NCI-H2171 (cell line): Measurements from ENCODE around the gene DAAM2.

Experiments used
- DNase-seq: peaks from one replicate; lab custom pipeline; 2025; lab: John Stamatoyannopoulos, UW

The DAAM2 gene

DNA sequence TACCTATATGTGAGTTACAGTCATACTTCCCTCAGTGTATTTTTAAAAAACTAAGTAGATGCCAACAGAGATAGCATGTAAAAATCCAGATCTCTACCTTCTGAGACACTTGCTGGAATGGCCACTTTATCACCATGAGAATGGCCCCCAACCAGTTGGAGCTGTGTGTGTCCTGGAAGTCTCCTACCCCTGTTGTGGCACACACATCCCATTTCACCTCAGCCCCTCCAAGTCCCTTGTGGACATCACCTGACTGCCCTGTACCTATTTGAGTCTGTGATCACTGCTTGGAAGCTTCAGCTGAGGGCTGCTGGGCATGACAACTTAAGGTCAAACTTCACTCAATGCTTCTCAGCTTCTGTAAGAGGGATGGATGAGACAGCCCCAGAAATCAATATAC is 118.0 kb downstream of the DAAM2 start:
- no peak for DNase-seq

DNA sequence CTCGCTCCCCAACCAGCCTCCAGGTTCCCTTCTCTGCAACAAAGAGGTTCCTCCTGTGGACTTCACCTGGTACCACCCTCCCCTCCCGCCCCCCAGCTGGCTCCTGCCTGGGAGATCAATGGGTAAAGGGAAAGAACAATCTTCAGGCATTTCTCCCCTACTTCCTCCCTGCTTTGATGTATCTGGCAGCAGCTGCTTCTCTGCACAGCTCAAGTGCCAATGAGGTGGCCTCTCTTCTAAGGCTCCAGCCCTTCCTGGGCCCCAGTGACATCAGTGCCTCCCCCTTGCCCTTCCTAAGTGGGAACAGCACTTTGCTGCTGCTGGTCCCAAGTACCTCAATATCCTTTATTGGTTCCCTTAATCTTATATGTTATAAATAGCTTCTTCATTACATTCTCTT is 118.6 kb downstream of the DAAM2 start:
- no peak for DNase-seq

DNA sequence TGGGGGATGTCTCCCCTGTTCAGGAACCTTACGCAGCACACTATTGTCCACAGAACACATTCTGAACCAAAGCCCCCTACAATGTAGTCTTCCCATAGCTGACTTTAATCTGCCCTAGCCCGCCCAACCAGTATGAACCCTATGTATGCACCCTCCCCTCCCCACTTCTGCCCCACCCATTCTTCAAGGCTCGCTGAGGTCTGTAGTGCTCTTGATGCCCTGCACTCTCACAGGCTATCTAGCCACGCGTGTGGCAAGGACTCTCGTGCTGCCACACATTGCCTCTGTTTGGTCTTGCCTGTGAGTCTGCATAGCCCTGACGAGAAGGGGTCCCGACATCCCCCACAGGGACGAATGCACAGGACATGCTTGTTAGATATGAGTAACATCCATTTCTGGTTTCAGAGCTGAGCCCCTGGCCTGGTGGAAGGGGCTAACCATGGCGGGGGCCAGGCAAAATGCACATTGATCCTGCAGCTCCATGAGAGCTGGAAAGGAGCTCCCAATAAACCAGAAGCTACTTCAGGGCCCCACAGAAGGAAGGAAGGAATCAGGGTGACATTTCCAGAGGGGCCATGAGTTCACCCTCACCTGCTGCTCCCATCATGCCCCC is 119.4 kb downstream of the DAAM2 start:
- no peak for DNase-seq

DNA sequence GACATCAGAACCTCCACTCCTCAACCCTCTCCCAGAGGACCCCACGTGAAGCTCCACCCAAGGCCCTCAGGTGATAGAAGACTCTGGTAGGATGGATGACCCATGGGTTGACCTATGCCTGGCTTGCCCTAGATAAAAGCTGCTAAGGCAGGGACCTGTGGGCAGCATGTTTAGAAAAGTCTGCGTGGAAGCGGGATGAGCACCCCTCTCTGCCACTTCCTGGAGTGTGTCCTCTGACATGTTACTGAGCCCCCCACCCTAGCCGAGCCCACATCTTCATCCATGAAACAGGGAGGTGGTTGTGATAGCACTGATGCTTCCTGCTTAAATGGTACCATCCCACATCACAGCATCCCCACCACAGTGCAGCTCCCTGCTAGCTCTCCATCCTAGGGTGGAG is 120.3 kb downstream of the DAAM2 start:
- no peak for DNase-seq

DNA sequence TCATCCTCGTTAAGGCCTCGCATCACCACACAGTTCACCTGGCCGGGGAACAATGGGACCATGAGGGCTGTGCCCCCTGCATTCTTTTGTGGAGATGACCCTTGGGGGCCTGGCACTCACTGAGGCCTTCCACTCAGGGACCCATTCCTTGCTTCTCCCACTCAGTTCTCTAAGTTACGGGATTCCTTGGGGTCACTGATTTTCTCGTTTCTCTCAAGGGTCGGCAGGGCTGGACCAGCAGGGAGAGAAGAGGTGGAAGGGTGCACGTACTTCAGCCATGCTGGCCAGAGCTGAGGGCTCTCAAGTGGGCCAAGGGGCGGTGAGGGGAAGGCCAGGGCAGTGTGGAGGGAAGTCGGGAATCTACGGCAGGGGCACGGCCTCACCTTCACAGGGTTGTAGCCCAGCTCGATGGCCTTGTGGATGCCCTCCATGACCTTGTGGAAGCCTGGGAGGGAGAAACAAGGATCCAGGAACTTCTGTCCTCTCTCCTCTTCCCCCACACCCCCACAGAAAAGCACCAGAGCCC is 121.3 kb downstream of the DAAM2 start:
- no peak for DNase-seq

DNA sequence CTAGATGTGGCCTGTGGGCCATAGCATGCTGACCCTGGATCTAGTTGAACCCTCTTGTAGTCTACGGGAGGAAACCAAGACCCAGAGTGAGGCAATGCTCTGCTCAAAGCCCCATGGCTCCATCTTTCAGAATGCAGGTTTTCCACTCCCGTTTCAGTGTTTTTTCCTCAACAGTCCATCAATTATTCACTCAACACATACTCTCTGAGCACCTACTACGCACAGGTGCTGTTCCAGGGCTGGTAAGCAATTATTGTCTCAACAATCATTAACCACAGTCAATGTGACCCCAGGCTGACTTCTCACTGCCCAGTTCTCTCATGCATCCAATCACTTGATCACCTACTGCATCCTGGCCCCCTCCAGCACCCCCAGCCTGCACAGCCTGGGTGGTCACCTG is 122.1 kb downstream of the DAAM2 start:
- DNase-seq: no peak

DNA sequence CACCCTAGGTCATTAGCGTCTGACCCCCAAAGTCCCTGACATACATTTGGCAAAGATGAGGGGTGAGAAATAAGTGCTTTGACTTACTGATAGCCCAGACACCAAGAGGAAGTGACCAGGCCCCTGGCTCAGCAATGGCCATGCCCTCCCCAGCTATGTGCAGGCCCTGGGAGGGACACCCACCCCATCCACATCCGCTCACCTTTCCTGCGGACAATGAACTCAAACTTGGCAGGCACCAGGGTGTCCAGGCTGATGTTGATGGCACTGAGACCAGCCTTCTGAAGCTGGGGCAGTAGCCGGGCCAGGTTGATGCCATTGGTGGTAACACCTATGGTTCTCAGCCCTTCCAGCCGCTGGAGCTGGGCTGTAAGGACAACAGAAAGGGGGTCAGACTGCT is 123.7 kb downstream of the DAAM2 start:
- DNase-seq: no peak

DNA sequence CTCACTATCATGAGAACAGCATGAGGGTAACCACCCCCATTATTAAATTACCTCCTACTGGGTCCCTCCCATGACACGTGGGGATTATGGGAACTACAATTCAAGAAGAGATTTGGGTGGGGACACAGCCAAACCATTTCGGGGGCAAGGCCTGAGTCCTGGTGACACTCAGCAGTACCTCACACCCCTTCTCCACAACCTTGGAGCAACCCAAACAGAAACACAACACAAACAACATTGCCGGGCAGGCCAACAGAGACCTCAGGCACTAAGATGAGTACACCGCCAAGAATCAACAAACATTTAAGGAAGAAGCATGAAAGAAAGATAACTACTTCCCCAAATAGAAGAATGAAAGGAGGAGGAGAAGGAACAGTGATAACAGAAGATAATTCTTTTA is 125.2 kb downstream of the DAAM2 start:
- DNase-seq: no peak

DNA sequence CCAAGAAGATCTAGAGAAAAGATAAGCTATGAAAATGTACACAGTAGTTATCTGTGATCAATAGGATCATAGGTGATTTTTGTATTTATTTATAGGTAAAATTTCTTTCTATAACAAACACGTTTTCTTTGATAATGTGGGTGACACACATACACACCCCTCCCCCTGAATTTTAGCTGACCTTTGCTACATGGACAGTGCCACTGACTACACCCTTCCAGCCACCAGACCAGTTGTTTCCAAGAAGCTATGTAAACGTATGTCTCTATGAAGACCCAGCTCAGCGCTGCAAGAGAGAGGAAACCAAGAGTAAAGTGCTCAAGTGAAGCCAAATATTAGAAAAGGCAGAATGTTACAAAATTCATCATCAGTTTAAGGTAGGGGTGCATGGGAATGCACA is 125.8 kb downstream of the DAAM2 start:
- DNase-seq: no peak

DNA sequence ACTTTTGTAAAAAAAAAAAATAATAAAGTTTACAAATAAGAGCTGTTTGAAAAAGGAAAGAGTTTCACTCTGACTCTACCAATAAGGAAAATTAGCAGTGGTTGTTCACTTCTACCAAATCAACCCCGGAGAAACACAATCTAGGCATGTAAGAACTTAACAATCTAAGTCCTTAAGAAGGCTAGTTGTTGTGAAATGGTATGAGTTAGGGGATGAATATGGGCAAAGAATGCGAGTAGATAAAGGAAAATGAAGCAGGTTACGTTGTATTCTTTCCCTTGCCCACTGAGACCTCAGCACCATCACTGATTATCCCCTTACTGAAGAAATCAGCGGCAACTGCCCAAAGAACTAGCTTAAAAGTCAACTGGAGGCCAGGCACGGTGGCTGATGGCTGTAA is 126.7 kb downstream of the DAAM2 start:
- no peak for DNase-seq

DNA sequence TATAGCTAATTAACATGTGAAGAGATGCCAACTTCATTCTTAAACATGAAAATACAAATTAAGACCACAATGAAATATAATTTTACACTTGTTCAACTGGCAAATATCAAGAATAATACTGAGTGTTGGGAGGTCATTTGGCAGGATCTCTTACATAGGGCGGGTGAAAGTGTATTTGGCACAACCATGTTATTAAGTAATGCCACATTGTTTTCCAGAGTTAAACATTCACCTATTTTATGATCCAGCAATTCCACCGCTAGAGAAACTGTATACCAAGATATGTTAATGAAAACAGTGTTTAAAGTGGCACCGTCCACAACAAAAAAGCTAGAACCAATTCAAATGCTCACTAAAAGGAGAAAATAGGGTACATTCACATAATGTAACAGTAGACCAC is 128.0 kb downstream of the DAAM2 start:
- DNase-seq: no peak

DNA sequence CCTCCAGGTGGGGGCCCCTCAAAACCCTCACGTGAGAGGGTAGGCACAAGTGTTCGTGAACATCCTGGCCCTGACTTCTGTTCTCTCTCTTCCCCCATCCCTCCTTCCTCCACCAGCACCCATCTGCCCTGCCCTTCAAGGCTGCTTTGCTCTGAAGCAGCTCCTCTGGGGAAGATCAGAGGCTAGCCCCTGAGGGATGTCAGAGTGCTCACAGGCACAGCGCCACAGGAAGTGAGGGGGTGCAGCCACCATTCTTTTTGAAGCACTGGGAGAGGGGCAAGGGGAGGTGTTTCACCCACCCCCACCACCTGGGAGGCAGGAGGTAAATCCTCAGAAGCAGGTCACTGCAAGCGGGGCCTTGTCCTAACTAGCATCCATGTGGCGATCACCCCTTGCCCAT is 130.6 kb downstream of the DAAM2 start:
- no peak for DNase-seq

DNA sequence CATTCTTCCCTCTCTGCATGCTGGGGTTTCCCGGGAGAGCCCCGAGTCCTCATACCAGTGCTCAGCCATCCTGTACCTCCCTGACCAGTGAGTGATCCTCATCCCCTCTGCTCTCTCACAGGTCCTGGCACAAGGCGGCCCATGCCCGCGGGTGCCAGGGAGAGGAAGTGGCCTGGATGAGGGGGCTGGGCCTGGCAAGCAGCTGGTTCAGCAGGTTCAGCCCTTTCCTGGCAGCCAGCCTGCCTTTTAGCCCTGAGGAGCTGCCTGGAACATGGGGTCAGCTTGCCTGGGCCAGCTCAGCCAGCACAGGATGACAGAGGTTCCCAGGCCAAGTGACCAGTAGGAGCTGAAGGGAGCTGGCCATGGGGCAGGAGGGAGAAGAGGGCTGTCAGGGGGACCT is 131.2 kb downstream of the DAAM2 start:
- DNase-seq: no peak

DNA sequence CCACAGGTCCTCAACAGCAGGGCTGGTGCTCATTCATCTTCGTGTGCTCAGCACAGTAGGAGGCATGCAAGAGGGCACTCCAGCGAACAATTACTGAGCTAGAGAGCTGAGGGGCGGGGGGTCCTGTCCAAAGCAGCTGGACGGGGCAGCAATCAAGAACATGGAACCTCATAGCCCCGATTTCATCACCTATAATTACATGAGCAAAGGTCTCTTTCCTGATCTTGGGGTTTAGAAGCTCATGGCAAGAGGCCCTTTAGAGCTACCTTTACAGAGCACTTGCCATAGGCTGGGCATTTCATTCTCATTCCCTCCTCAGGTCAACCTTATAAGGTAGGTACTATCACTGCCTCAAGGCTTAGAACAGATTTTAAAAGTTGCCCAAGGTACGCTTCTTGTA is 131.7 kb downstream of the DAAM2 start:
- no peak for DNase-seq

DNA sequence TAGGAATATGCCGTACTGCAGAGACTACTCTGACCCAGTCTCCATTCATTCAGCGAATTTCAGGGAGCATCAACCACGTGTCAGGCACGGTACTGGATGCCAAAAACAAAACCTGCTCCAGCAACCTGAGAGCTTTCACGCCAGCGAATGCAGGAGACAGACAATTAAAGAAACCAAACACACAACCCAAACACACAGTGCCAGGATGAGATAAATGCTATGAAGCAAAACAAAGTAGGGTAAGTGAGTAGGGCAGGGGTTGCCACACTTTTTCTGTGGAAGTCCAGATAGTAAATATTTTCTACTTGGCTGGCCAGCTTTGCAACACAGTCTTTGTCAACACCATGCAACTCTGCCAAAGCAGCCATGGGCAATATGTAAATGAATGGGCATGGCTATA is 132.1 kb downstream of the DAAM2 start:
- no peak for DNase-seq

DNA sequence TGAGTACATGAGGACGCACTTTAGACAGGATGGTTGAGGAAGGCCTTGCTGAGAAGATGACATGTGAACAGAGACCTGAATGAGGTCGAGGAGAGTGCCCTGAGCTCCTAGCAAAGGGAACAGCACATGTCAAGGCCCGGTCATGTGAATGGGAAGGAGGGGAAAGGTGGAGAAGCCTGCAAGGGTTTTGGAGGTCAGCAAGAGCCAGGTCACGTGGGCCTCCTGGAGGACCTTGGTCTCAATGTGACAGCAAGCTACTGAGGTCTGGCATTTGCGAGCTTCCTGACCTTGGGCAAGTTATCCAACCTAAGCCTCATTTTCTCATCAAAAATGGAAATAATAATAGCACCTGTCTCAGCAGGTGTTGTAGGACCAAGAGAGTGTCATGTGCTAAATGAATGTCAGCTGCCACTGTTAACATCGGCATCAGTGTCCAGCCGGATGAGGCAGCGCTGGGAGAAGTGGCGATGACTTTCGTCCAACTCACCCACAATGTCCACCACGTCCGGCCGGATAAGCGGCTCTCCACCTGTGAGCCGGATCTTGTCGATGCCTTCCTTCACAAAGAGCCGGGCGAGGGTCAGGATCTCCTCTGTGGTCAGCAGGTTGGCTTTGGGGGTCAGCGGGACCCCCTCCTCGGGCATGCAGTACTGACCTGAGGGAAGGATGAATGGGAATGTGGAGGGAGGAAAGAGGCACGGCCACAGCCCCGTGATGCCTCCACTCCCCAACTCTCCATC is 133.2 kb downstream of the DAAM2 start:
- DNase-seq: no peak

DNA sequence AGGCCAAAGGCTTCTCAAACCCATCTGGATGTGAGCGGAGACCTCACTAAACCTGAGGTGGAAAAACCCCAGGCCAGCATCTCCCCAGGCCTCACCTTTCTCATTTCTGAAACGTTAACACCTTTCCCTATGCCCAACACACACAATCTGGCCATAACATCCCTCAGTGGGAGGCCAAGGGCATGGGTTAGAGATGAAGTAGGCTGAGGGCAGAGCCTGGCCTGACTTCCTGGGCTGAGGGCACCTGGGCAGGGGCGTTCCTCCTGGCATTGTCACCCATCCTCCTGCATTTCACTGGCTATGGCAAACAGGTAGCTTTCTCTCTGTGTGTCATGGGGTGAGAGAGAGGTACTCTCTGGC is 133.7 kb downstream of the DAAM2 start:
- DNase-seq: no peak

DNA sequence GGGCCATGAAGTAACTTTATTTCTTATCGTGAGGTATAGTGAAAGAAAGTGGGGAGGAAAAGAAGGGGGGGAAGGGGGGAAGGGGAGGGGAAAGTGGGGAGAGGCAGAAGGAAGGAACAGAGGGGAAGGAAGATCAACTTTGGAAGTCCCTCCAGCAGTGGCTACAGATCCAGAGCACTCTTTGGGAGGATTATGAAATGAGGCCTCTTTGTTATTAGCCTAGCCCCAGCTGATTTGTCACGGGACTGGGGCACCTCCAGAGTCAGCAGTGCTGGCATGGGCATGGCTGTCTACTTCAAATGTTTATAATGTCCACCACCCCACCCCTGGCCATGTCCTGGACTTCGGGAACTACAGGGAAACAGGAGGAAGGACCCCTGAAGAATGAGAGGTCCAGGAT is 134.5 kb downstream of the DAAM2 start:
- no peak for DNase-seq

DNA sequence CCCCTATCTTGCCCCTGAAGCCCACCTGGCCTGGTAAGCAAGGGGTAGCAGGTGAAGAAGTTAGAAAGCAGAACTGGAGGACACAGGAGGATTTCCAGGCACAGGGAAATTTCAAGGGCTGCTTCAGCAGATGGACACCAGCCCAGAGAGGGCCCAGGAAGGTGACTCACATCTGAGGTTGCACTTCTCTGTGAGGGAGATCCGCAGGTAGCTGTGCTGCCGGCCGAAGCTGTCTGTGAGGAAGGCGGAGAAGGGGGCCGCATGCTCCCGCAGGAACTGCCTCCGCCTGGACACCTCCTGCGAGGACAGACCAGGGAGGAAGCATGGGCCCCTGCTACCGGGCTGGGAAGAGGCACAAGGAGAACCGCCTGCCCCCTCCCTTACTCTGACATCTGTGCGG is 135.0 kb downstream of the DAAM2 start:
- DNase-seq: no peak

DNA sequence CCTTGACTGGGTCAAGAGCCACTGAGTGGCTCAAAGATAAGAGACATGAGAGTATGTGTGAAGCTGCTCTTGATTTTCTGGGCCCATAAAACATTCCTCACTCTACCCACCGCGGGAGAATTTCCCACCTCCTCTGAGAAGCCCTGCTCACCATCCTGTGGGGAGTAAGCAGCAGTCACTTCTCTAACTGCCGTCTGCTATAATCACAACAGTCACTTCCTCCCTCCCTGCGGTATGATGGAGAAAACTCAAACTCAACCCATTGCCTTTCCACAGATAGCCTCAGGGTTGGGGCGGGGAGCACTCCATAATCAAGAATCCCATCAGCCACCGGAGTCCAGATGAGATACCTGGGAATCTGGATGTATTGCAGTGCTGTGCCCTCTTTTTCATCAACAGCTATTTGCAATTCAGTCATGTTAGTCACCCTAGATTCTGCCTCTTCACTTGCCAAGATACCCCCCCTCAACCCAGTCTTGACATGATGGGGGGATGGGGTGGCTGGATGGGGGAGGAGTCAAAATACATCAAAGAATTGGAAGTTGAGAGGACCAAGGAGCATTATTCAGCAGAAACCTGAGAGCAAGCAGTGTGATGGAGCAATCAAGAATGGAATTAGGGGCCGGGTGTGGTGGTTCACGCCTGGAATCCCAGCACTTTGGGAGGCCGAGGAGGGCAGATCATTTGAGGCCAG is 137.0 kb downstream of the DAAM2 start:
- DNase-seq: no peak

DNA sequence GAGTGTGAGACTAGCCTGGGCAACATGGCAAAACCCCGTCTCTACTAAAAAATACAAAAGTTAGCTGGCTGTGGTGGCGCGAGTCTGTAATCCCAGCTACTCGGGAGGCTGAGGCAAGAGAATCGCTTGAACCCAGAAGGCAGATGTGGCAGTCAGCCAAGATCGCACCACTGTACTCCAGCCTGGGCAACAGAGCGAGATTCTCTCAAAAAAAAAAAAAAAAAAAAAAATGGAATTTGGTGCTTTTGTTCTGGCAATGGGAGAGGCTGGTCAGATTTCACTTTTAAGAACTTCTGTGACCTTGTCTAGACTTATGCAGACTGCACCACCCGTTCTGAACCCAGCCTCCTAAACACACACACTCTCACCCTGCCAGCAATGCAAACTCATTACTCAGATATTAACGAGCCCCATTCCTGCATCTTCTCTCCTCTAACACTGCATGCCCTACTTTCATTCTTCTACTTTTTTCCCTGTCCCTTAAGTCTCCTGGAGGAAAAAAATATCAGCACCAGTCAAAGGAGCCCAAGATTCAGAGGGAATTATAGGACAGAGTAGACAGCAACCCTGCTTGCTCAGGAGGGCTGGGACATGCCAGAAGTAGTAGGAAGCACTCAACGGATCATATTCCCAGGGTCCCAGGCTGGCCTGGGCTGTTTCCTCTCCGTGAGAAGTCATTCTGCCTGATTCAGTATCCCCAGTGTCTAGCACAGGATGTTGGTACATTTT is 137.7 kb downstream of the DAAM2 start:
- no peak for DNase-seq

DNA sequence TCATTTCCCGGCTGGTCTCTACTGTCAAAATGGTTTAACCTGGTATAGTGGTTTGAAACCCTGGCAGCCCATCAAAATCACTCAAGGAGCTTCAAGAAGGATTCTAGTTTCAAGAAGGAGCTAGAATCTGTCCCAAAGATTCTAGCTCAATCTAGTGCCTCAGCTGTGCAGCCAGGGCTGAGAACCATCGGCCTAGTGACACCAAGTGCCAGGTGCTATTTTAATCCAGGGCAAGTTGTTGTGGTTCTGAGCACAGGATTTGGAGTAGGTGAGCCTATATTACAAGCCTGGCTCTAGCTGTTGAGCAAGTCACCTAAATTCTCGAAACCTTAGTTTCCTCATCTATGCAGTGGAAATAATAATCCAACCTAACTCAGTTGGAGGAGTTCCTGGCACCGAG is 138.4 kb downstream of the DAAM2 start:
- DNase-seq: no peak

DNA sequence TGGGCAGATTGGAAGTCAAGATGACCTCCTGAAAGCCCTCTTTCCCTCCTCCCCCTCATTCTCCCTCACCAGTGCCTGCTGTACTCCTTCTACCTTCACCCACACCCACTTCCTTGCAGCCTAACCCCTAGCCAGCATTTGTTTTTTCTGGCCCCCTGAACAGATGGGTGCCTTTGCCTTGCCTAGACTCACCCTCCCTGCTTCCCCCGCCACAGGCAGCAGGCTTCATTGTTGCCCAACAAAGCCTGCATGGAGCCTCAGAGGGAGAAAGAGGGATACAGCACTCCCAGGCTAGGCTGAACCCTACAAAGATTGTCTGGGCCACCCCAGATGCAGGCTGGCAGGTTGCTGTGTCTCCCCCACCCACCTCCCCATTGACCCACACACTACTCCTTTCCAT is 139.4 kb downstream of the DAAM2 start:
- no peak for DNase-seq
